H1 (cell line): ENCODE measurements around the gene UBXN11. TPM values are rescaled to one million over a fixed set of nuclear protein-coding genes. Genes with fewer than 3 reads are reported as not detected.

Experiments
- CTCF ChIA-PET: fragments of 300-600 bp; sonication (Branson Sonifier 250); formaldehyde crosslinking; loops from one replicate; lab custom pipeline; 2021; ENCODE audit not compliant: partially characterized antibody; lab: Charles Lee
- POLR2A ChIA-PET: fragments of 300-600 bp; sonication (Branson Sonifier 250); formaldehyde crosslinking; loops from one replicate; lab custom pipeline; 2021; ENCODE audit warnings: inconsistent platforms; ENCODE audit not compliant: partially characterized antibody; lab: Charles Lee
- DNase-seq, 2 experiments: peaks; one replicate each; pipeline versions ENCODE4 v3.0.0 to v3.0.0-alpha.2; 2010 to 2022; ENCODE audit warnings: low spot score in 2 of 2, low read depth in 1 of 2, mixed read lengths in 1 of 2
- FAIRE-seq: peaks from 2 replicates; lab custom pipeline; 2011; peaks lifted over from hg19 to GRCh38; lab: Jason Lieb, UNC
- H2AFZ ChIP-seq: 2 replicates; pipeline ENCODE4 v1.8.1; 2012; ENCODE audit warnings: low read length, inconsistent platforms
- H2AK5ac ChIP-seq: 2 replicates; pipeline ENCODE4 v1.6.1; 2013; ENCODE audit warnings: low read depth, low read length
- H2BK120ac ChIP-seq: replicated peaks from 2 replicates; pipeline ENCODE3; 2013; ENCODE audit warnings: low read depth, low read length, inconsistent platforms
- H2BK12ac ChIP-seq: 2 replicates; pipeline ENCODE4 v1.6.1; 2013; ENCODE audit warnings: low read depth, low read length
- H2BK15ac ChIP-seq: 2 replicates; pipeline ENCODE4 v1.6.1; 2013; ENCODE audit warnings: low read length
- H2BK20ac ChIP-seq: 2 replicates; pipeline ENCODE4 v1.6.1; 2013; ENCODE audit warnings: low read length
- H2BK5ac ChIP-seq: 2 replicates; pipeline ENCODE4 v1.6.1; 2013; ENCODE audit warnings: low read depth, low read length
- H3K14ac ChIP-seq: 2 replicates; pipeline ENCODE4 v1.6.1; 2013; ENCODE audit warnings: inconsistent platforms; ENCODE audit not compliant: insufficient read length
- H3K18ac ChIP-seq: 2 replicates; pipeline ENCODE4 v1.6.1; 2013; ENCODE audit warnings: low read length; ENCODE audit errors: extremely low read depth
- H3K23ac ChIP-seq: 2 replicates; pipeline ENCODE4 v1.6.1; 2013; ENCODE audit warnings: inconsistent platforms; ENCODE audit not compliant: insufficient read length
- H3K23me2 ChIP-seq: 2 replicates; pipeline ENCODE4 v1.6.1; 2013; ENCODE audit warnings: low read depth, low read length
- H3K27ac ChIP-seq: 2 replicates; pipeline ENCODE4 v1.6.1; 2011; ENCODE audit warnings: low read depth, low read length, inconsistent platforms
- H3K27me3 ChIP-seq, 4 experiments: replicated peaks in 1 of 4; 1 replicate in 1 of 4; 2 replicates in 3 of 4; pipeline versions ENCODE4 v1.6.1 to v1.8.1; 2011 to 2013; ENCODE audit warnings: low read length in 3 of 4, mild to moderate bottlenecking in 3 of 4, inconsistent platforms in 2 of 4, mixed read lengths in 2 of 4, moderate library complexity in 1 of 4; ENCODE audit not compliant: control insufficient read depth in 3 of 4, insufficient read depth in 3 of 4; ENCODE audit errors: extremely low read depth in 1 of 4
- H3K36me3 ChIP-seq, 4 experiments: 2 replicates each; pipeline versions ENCODE4 v1.6.1 to v1.8.1; 2011 to 2013; ENCODE audit warnings: mild to moderate bottlenecking in 4 of 4, low read length in 3 of 4, moderate library complexity in 2 of 4, control low read depth in 1 of 4, inconsistent platforms in 1 of 4; ENCODE audit not compliant: insufficient read depth in 4 of 4, control insufficient read depth in 2 of 4
- H3K4ac ChIP-seq: replicated peaks from 2 replicates; pipeline ENCODE3; 2013; ENCODE audit warnings: low read length, low read depth, mixed read lengths, inconsistent platforms; ENCODE audit not compliant: insufficient read length
- H3K4me1 ChIP-seq, 4 experiments: replicated peaks in 1 of 4; 1 replicate in 1 of 4; 2 replicates in 3 of 4; pipeline versions ENCODE4 v1.6.1 to v1.8.1; 2011 to 2013; ENCODE audit warnings: low read length in 3 of 4, inconsistent platforms in 2 of 4, mixed read lengths in 1 of 4; ENCODE audit not compliant: insufficient read depth in 4 of 4, control insufficient read depth in 3 of 4
- H3K4me2 ChIP-seq, 2 experiments: 2 replicates each; pipeline versions ENCODE4 v1.6.1 to v1.8.1; 2011 to 2013; ENCODE audit warnings: low read depth in 2 of 2, low read length in 2 of 2, control low read depth in 1 of 2, inconsistent platforms in 1 of 2, mild to moderate bottlenecking in 1 of 2; ENCODE audit not compliant: insufficient read depth in 1 of 2
- H3K4me3 ChIP-seq, 4 experiments: fragments of 200-600, 300-600 bp in 1 of 4; sonication (generic), shearing (Covaris generic), sonication (Bioruptor Twin) in 1 of 4; 2 replicates each; pipeline versions ENCODE4 v1.5.1 to v1.8.1; 2011 to 2016; ENCODE audit warnings: low read length in 4 of 4, low read depth in 3 of 4, control low read depth in 2 of 4, inconsistent platforms in 2 of 4, mild to moderate bottlenecking in 2 of 4, mixed read lengths in 1 of 4, moderate library complexity in 1 of 4; ENCODE audit not compliant: insufficient read depth in 2 of 4; ENCODE audit errors: extremely low read depth in 1 of 4
- H3K56ac ChIP-seq: replicated peaks from 2 replicates; pipeline ENCODE3; 2013; ENCODE audit warnings: low read depth, mild to moderate bottlenecking, mixed read lengths, low read length, inconsistent platforms; ENCODE audit not compliant: insufficient read length
- H3K79me1 ChIP-seq: 2 replicates; pipeline ENCODE4 v1.6.1; 2013; ENCODE audit warnings: low read depth, low read length, control low read depth
- H3K79me2 ChIP-seq, 2 experiments: 2 replicates each; pipeline versions ENCODE4 v1.6.1 to v1.8.1; 2012 to 2013; ENCODE audit warnings: low read length in 2 of 2, mild to moderate bottlenecking in 2 of 2, inconsistent platforms in 1 of 2; ENCODE audit not compliant: insufficient read depth in 2 of 2, control insufficient read depth in 1 of 2
- H3K9ac ChIP-seq, 4 experiments: replicated peaks in 1 of 4; 1 replicate in 1 of 4; 2 replicates in 3 of 4; pipeline versions ENCODE4 v1.6.1 to v1.8.1; 2011 to 2013; ENCODE audit warnings: low read depth in 3 of 4, low read length in 3 of 4, control low read depth in 2 of 4, mild to moderate bottlenecking in 2 of 4, moderate library complexity in 2 of 4, inconsistent platforms in 1 of 4; ENCODE audit errors: extremely low read depth in 1 of 4
- H3K9me3 ChIP-seq, 2 experiments: 2 replicates each; pipeline versions ENCODE4 v1.6.1 to v1.8.1; 2012 to 2013; ENCODE audit warnings: mild to moderate bottlenecking in 2 of 2, moderate library complexity in 2 of 2, control low read depth in 1 of 2, inconsistent platforms in 1 of 2, low read depth in 1 of 2, low read length in 1 of 2, mixed read lengths in 1 of 2; ENCODE audit not compliant: insufficient read depth in 2 of 2
- H4K20me1 ChIP-seq, 2 experiments: replicated peaks in 1 of 2; 2 replicates each; pipeline versions ENCODE3 to v1.8.1; 2011 to 2013; ENCODE audit warnings: inconsistent platforms in 2 of 2, low read length in 2 of 2, mild to moderate bottlenecking in 1 of 2; ENCODE audit not compliant: insufficient read depth in 2 of 2, control insufficient read depth in 1 of 2
- H4K5ac ChIP-seq: 2 replicates; pipeline ENCODE4 v1.6.1; 2013; ENCODE audit warnings: low read length, low read depth, mixed read lengths, inconsistent platforms; ENCODE audit not compliant: insufficient read length
- H4K8ac ChIP-seq: 2 replicates; pipeline ENCODE4 v1.8.0; 2013; ENCODE audit warnings: mild to moderate bottlenecking, moderate library complexity, low read length, inconsistent platforms; ENCODE audit not compliant: insufficient read depth; ENCODE audit errors: extremely low read depth
- H4K91ac ChIP-seq: replicated peaks from 2 replicates; pipeline ENCODE3; 2013; ENCODE audit warnings: low read length, mixed read lengths, inconsistent platforms; ENCODE audit not compliant: insufficient read length
- BRCA1 ChIP-seq: IDR thresholded peaks from 2 replicates; pipeline ENCODE4 v1.6.1; 2012; ENCODE audit warnings: low read depth, low read length, improper control_type of control experiment
- EGR1 ChIP-seq: IDR thresholded peaks from 2 replicates; pipeline ENCODE4 v1.6.1; 2011; ENCODE audit warnings: low read depth, low read length, borderline replicate concordance
- WGBS, 2 experiments: shearing (Covaris generic) in 1 of 2; methylation state at CpG; one replicate each; pipeline versions ENCODE4 v1.1.6 to v1.1.7; 2013 to 2015; ENCODE audit warnings: low lambda C conversion rate in 2 of 2, mixed read lengths in 2 of 2, inconsistent platforms in 1 of 2, low coverage in 1 of 2, missing lambda C conversion rate in 1 of 2; ENCODE audit not compliant: insufficient replicate concordance in 2 of 2, insufficient coverage in 1 of 2, insufficient read length in 1 of 2; ENCODE audit errors: extremely low coverage in 1 of 2, missing lambda C conversion rate in 1 of 2; 5-methylcytosine and 5-hydroxymethylcytosine counted together
- polyA plus RNA-seq, 7 experiments: library from polyadenylated mRNA; depleted of rRNA in 3 of 7; stranded (reverse) in 5 of 7; unstranded in 2 of 7; fragments of >200 nt in 5 of 7; fragments of 200-250 nt in 2 of 7; gene quantifications; 1 replicate in 5 of 7; 2 replicates in 1 of 7; 4 replicates in 1 of 7; pipeline versions ENCODE4 v1.2.1 to v1.2.3, GENCODE V29; 2011 to 2013; ENCODE audit warnings: missing spikeins in 2 of 7, mixed read lengths in 2 of 7
- total RNA-seq: library from RNA; stranded (reverse); fragmentation: NEBNext Ultra II Directional; extraction: Animal tissue kit (Norgen Biotek cat#: 25700); gene quantifications from 2 replicates; pipeline ENCODE4 v1.2.1, GENCODE V29; 2021

UBXN11 gene
- total and polyA plus RNA-seq, 2 of the 8 experiments (the other 6 are each of a cell fraction or from before 2014, with no cell fraction given), result 6.3 to 10.4 TPM

GRCh38 chr1:26340047-26340481 lies 33.6 kb upstream of the UBXN11 start:
- Histone ChIP-seq H3K23me2 (peaks cover 8% of the 10 kb centered on the region; the same call in 1 of the 2 replicates), H3K27ac (no peak overlapping the region), H3K18ac (no peak overlapping the region), H3K79me1 (no peaks in the 10 kb centered on the region), H3K4me3 (no peak overlapping the region), H3K9me3 (no peaks in the 10 kb centered on the region), H4K20me1 (no peaks in the 10 kb centered on the region), H3K56ac (no peak overlapping the region), H3K4me1 (peaks cover 3 to 12% (median 6%) of the 10 kb centered on the region in 4 experiments), H4K5ac (no peak overlapping the region), H3K9ac (no peak overlapping the region), H3K14ac (no peak overlapping the region), H3K4ac (no peak overlapping the region), H2BK5ac (no peak overlapping the region), H2BK120ac (no peak overlapping the region), H3K79me2 (no peaks in the 10 kb centered on the region), H3K23ac (no peak overlapping the region), H4K8ac (no peak overlapping the region), H2BK12ac (no peak overlapping the region), H3K27me3 (peaks cover 0 to 11% (median 5%) of the 10 kb centered on the region in 4 experiments; a peak in 5 of 7 replicates), H2BK15ac (no peak overlapping the region), H2AK5ac (no peak overlapping the region), H3K36me3 (no peaks in the 10 kb centered on the region), H3K4me2 (no peak overlapping the region), H2AFZ (no peak overlapping the region), H4K91ac (no peak overlapping the region), H2BK20ac (no peak overlapping the region)
- WGBS, 2 experiments, result 93% methylated on average over 4 of the region's 4 CpGs; no CpG with 5 or more reads in 1 of the 2 experiments
- no peak for FAIRE-seq
- TF ChIP-seq EGR1 (no peak), BRCA1 (no peak)
- DNase-seq, result no peak
- ChIA-PET CTCF (interaction anchor here (1.2 to 57.0 kb wide), 10 partner anchors 7 to 77 kb away, joined by 3 to 1530 read pairs (median 5); partner anchors contain the start of genes SH3BGRL3 and UBXN11), POLR2A (interaction anchor here (0.9 to 6.1 kb wide), 5 partner anchors 8 to 190 kb away, joined by 3 to 44 read pairs (median 5); partner anchors contain the start of gene LIN28A)
